GM21737 (cell line): Measurements from ENCODE around the gene KRTAP10-8.
"Not testable (repeated sequence)": the region's sequence is repeated elsewhere in the genome, so short reads cannot be mapped to it uniquely, and the experiment has no call there.

Experiments
- ATAC-seq: cut with Tn5 transposase; IDR thresholded peaks from one replicate; pipeline ENCODE4 v1.9.1; 2021; ENCODE audit warnings: mild to moderate bottlenecking, moderate library complexity; ENCODE audit not compliant: unreplicated experiment

KRTAP10-8 gene

GRCh38 chr21:44612029-44612486 is at the start of gene KRTAP10-8:
TSS of gene KRTAP10-8 (plus strand) at chr21:44612079. CDS start at chr21:44612101, 22 bp downstream.
- no peak for ATAC-seq

DNA sequence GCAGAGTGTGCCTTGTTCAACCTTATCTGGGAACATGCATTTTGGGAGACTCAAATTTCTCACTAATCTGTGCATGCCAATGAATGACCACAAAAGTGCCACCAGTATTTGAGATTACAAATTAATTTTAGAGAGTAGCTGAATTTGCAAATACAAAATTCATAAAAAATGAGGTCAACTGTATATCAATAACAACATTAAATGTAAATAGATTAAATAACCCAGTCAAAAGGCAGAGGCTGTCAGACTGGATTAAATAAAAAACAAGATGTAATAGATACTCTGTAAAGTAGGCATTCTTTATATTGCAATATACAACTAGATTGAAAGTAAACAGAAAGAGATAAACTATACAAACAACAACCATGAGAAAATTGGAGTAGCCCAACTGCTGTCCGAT is 47.8 kb upstream of the KRTAP10-8 start:
- no peak for ATAC-seq

GRCh38 chr21:44564886-44565598 is 46.8 kb upstream of the KRTAP10-8 start:
- ATAC-seq, result no peak

DNA sequence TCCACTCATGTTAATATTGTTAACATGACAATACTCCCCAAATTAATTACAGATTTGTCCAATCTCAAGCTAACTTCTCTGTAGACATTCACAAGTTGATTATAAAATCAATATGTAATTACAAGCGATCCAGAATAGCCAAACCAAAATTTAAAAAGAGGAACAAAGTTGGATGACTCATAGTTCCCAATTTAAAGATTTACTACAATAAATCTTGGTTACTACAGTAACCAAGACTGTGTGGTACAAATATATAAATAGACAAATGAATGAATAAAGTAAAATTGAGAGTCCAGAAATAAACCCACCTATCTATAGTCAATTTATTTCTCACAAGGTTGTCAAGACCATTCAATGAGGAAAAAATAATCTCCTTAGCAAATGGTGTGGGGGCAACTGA is 45.5 kb upstream of the KRTAP10-8 start:
- ATAC-seq, result no peak

- ATAC-seq, result no peak
These were observed 44.3 kb upstream of the KRTAP10-8 start for GRCh38 chr21:44567481-44568171.

GRCh38 chr21:44568261-44568660 is 43.6 kb upstream of the KRTAP10-8 start:
- no peak for ATAC-seq

- no peak for ATAC-seq
These were observed 43.0 kb upstream of the KRTAP10-8 start for GRCh38 chr21:44568667-44569556.

DNA sequence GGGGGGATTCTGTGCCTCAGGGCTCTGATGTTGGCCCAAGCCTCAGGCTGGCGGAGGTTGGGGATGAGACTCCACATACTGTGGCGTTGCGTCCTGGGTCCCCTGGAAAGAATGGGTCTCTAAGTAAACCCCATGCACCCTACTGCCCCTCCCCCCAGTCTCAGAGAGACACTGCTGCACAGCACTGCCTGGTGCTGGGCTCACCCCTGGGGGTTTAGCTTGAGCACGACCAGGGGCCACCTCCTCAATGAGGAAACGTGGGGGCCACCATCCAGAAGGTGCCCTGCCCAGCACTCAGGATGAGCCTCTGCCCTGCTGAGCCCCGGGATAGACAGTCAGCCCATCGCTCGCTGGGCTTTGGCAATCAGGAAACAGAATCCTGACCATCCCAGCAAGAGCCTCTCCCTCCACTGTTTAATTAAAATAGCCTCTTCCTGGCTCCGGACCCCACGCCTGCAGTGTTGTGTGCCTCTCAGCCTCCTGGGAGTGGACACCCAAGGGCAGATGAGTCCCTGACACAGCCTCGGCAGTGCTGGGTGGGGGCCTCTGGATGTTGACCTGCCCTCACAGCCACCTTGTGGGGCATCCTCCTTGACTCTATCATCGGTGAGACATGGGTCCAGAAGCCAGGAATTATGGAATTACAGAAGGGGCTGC is 41.9 kb upstream of the KRTAP10-8 start:
- no peak for ATAC-seq

DNA sequence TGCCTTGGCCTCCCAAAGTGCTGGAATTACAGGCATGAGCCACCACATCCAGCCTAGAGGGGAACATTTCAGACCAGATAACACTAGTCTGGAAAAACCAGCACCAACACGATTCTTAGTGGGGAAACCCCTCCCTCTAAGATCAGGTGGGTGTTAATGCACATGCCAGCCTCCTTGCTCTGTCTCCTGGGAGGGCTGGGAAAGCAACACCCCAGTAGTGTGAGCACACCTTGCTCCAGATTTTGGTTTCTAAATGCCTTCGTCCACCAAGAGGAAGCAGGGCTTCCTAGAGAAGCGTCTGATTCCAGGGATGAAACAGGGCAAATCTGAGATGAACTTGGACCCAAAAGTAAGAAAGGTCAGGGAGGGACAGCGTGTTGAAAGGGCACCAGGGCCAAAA is 40.6 kb upstream of the KRTAP10-8 start:
- ATAC-seq, result no peak

GRCh38 chr21:44571844-44572782 is 39.8 kb upstream of the KRTAP10-8 start:
- ATAC-seq, result no peak

GRCh38 chr21:44572959-44573583 is 38.8 kb upstream of the KRTAP10-8 start:
- ATAC-seq, result no peak

GRCh38 chr21:44573630-44574456 is 38.0 kb upstream of the KRTAP10-8 start, which contains the start of gene KRTAP10-4:
TSS of gene KRTAP10-4 (plus strand) at chr21:44573729. CDS start at chr21:44573759, 30 bp downstream.
- ATAC-seq, result not testable (repeated sequence)

GRCh38 chr21:44574457-44575306 is 37.2 kb upstream of the KRTAP10-8 start:
- ATAC-seq, result no peak

DNA sequence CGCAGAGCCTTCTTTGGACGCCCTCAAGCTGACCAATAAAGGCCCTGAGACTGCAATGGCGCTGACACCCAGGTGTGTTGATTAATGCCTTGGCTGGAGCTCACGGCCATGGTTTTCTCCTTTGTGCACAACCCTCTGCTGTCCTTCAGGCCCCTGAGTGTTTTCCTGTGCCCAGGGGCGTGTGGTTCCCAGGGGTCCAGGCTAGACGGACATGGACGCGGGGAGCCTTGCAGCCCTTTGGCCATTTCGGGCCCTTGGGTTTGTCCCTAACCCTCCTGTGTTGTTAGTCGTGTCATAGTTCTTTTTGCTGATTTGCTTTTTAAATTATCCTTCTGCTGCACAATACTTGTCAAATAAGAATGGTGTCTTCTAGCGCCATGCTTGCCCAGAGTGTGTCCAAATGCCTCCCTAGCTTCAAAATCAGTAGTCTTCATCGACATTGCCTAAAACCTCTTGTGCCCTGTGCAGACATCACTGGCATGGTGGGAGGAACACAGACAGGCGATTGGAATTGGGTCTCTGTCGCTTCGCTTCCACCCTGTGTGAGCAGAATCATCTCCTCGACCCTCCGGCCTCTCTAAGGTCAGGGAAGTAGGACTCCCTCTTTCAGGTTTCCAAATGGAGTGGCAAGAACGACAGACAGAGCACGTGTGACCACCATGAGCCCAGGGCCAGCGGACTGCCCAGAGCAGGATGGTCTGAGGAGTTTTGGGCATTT is 36.4 kb upstream of the KRTAP10-8 start:
- ATAC-seq, result no peak

GRCh38 chr21:44576025-44576420 is 35.9 kb upstream of the KRTAP10-8 start:
- no peak for ATAC-seq

DNA sequence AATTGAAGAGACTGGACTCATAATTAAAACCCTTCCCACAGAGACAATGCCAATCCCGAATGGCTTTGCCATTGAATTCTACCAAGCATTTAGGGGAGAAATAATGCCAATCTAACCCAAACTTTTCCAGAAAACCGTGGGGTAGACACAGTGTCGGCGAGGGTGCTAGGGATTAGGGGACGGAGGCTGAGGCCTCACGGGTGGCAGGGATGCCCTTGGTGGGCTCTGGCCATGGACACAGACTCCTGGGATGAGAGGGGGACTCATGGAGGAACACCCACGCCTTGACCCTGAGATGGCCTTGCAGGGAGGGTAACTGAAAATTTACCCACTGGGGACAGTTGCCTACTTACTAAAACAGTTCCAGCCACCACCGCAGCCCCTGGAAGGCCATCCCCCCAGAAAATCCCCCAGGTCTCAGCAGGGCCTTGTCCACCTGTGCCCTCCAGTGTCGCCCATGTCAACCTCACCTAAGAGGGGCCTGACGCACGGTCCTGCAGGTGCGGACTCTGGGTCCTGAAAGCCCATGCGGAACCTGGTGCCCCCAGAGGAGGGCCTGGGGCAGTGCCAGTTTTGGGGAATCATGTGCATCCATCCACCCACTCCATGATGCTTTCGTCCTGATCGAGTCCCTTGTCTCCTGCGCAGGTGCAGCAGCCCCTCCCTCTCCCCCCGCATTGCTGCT is 33.4 kb upstream of the KRTAP10-8 start:
- ATAC-seq, result no peak
